AG04449 (cell line): ENCODE measurements around the gene CCR5AS.

Experiments used
- CTCF ChIA-PET: fragments of 350-600 bp; formaldehyde crosslinking; extraction: SDS; loops from one replicate; lab custom pipeline; 2021; ENCODE audit warnings: antibody characterized with exemption; lab: Yijun Ruan, JAX
- POLR2A ChIA-PET: fragments of 400-600, 350-600 bp; formaldehyde crosslinking; extraction: SDS; loops from one replicate; lab custom pipeline; 2020; ENCODE audit warnings: antibody characterized with exemption, inconsistent platforms; lab: Yijun Ruan, JAX
- DNase-seq: peaks from one replicate; pipeline ENCODE4 v3.0.0-alpha.2; 2010; ENCODE audit warnings: low read depth, low spot score
- H3K4me3 ChIP-seq: 2 replicates; pipeline ENCODE4 v1.5.1; 2011; ENCODE audit warnings: low read depth, mild to moderate bottlenecking, control low read depth, low read length
- TF ChIP-seq, protein P1 (sequence below): IDR thresholded peaks from one replicate; pipeline ENCODE4 v1.5.1; 2011; ENCODE audit warnings: mild to moderate bottlenecking, moderate library complexity, low read length, control low read depth, inconsistent platforms; ENCODE audit not compliant: insufficient read depth; ENCODE audit errors: missing control alignments

The CCR5AS gene

DNA sequence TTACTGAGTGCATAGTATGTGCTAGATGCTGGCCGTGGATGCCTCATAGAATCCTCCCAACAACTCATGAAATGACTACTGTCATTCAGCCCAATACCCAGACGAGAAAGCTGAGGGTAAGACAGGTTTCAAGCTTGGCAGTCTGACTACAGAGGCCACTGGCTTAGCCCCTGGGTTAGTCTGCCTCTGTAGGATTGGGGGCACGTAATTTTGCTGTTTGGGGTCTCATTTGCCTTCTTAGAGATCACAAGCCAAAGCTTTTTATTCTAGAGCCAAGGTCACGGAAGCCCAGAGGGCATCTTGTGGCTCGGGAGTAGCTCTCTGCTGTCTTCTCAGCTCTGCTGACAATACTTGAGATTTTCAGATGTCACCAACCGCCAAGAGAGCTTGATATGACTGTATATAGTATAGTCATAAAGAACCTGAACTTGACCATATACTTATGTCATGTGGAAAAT, 37.2 kb downstream of the CCR5AS start:
- POLR2A ChIA-PET, result no interaction called here
- CTCF ChIA-PET, result interaction anchor here (1.1 to 1.6 kb wide), 3 partner anchors 9 to 260 kb away, joined by 5 to 6 read pairs (median 6); no protein-coding TSS in a partner anchor
- TF ChIP-seq, protein P1, sequence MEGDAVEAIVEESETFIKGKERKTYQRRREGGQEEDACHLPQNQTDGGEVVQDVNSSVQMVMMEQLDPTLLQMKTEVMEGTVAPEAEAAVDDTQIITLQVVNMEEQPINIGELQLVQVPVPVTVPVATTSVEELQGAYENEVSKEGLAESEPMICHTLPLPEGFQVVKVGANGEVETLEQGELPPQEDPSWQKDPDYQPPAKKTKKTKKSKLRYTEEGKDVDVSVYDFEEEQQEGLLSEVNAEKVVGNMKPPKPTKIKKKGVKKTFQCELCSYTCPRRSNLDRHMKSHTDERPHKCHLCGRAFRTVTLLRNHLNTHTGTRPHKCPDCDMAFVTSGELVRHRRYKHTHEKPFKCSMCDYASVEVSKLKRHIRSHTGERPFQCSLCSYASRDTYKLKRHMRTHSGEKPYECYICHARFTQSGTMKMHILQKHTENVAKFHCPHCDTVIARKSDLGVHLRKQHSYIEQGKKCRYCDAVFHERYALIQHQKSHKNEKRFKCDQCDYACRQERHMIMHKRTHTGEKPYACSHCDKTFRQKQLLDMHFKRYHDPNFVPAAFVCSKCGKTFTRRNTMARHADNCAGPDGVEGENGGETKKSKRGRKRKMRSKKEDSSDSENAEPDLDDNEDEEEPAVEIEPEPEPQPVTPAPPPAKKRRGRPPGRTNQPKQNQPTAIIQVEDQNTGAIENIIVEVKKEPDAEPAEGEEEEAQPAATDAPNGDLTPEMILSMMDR, result no peak
- DNase-seq, result no peak
- H3K4me3 ChIP-seq, result no peak overlapping the region

DNA sequence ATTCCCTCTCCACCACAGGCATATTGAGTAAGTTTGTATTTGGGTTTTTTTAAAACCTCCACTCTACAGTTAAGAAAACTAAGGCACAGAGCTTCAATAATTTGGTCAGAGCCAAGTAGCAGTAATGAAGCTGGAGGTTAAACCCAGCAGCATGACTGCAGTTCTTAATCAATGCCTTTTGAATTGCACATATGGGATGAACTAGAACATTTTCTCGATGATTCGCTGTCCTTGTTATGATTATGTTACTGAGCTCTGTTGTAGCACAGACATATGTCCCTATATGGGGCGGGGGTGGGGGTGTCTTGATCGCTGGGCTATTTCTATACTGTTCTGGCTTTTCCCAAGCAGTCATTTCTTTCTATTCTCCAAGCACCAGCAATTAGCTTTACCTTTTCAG, 37.7 kb downstream of the CCR5AS start:
- no peak overlapping the region for H3K4me3 ChIP-seq
- TF ChIP-seq, protein P1, result no peak
- POLR2A ChIA-PET, result no interaction called here
- no peak for DNase-seq
- CTCF ChIA-PET, result interaction anchor here (1.1 kb wide), 1 partner anchor 9 kb away, joined by 6 read pairs; no protein-coding TSS in a partner anchor

DNA sequence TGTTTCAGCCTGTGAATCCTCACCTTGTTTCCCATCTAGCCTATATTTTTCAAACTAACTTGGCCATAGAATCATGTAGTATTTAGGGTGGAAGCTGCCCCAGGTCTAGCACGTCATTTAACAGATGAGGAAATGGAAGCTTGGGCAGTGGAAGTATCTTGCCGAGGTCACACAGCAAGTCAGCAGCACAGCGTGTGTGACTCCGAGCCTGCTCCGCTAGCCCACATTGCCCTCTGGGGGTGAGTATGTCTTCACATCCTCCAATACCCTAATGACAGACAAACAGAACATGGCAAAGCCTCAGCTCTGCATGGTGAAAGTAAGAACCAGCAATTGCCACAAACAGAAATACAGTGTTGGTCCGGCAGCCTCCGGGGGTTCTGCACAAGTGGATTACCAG, 38.3 kb downstream of the CCR5AS start:
- TF ChIP-seq, protein P1, result no peak
- ChIA-PET POLR2A (no interaction called here), CTCF (interaction anchor here (1.1 kb wide), 1 partner anchor 10 kb away, joined by 6 read pairs; no protein-coding TSS in a partner anchor)
- no peak overlapping the region for H3K4me3 ChIP-seq
- no peak for DNase-seq

- no peak for DNase-seq
- TF ChIP-seq, protein P1, result no peak
- ChIA-PET CTCF (no interaction called here), POLR2A (no interaction called here)
- H3K4me3 ChIP-seq, result no peak overlapping the region
Measured at GRCh38 chr3:46367811-46368210, 39.1 kb downstream of the CCR5AS start.

DNA sequence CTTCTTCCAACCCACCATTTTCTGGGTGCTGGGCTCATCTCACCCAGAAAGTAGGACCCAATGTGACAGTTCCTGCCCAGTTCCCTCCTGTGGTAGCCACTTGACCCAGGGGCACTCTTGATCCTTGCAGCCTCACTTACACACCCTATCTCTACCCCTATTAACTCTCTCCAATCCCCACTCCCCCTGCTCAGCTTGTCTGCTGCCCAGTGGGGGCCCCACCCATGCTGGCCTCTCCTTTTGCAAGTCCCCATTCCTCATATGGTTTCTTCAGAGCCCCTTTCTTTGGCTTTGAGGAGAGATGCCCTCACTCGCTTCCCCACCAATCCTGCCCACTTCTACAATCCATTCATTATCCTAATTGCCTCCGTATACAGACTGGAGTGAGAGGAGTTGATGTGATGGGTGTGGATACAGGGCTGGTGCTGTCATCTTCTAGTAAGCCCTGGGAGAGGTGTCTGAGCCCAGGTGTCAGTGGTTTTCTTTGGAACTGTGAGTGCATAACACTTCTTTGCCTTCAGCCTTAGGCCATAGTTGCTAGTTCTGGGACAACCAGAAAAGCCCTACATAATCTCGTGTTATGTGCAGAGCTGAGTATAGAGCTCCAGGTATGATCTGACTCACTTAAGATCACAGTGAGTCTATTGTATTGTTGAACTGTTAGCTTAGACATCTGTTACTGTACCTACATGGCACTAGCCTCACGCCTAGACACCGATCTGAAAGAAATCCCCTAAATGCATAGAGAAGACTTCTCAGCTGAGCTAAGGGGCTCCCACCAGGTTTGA, 40.9 kb downstream of the CCR5AS start:
- no peak overlapping the region for H3K4me3 ChIP-seq
- TF ChIP-seq, protein P1, result no peak
- CTCF ChIA-PET, result no interaction called here
- DNase-seq, result no peak
- POLR2A ChIA-PET, result no interaction called here

DNA sequence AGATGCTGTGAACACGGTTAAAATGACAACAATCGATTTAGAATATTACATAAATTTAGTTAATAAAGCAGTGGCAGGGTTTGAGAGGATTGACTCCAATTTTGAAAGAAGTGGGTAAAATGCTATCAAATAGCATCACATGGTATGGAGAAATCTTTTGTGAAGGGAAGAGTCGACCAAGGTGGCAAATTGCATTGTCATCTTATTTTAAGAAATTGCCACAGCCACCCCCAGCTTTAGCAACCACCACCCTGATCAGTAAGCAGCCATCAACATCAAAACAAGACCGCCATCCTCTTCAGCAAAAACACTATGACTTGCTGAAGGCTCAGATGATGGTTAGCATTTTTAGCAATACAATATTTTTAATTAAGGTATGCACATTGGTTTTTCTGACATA, 41.8 kb downstream of the CCR5AS start:
- DNase-seq, result no peak
- TF ChIP-seq, protein P1, result no peak
- H3K4me3 ChIP-seq, result no peak overlapping the region
- ChIA-PET POLR2A (no interaction called here), CTCF (no interaction called here)
